ENCODE results near the gene PPP6R3.
"Not testable (repeated sequence)": the region's sequence is repeated elsewhere in the genome, so short reads cannot be mapped to it uniquely, and the experiment has no call there.

PPP6R3 gene

DNA sequence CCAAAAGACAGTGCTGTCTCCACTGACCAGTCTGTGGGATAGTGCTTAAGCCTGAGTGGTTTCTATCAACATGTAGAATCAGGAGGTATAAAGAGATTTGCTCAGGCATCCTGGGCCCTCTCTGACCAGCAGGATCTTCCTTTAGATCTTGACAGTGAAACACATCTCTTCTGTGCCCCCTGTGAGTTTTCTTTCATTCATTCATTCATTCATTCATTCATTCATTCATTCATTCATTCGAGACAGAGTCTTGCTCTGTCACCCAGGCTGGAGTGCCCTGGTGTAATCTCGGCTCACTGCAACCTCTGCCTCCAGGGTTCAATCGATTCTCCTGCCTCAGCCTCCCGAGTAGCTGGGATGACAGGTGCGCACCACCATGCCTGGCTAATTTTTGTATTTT is 26.4 kb upstream of the PPP6R3 start:
- not testable (repeated sequence) for DNase-seq (ENCODE audit: low spot score)

- DNase-seq (ENCODE audit: low spot score) = no peak
Measured at GRCh38 chr11:68436162-68436888, 24.2 kb upstream of the PPP6R3 start.

DNA sequence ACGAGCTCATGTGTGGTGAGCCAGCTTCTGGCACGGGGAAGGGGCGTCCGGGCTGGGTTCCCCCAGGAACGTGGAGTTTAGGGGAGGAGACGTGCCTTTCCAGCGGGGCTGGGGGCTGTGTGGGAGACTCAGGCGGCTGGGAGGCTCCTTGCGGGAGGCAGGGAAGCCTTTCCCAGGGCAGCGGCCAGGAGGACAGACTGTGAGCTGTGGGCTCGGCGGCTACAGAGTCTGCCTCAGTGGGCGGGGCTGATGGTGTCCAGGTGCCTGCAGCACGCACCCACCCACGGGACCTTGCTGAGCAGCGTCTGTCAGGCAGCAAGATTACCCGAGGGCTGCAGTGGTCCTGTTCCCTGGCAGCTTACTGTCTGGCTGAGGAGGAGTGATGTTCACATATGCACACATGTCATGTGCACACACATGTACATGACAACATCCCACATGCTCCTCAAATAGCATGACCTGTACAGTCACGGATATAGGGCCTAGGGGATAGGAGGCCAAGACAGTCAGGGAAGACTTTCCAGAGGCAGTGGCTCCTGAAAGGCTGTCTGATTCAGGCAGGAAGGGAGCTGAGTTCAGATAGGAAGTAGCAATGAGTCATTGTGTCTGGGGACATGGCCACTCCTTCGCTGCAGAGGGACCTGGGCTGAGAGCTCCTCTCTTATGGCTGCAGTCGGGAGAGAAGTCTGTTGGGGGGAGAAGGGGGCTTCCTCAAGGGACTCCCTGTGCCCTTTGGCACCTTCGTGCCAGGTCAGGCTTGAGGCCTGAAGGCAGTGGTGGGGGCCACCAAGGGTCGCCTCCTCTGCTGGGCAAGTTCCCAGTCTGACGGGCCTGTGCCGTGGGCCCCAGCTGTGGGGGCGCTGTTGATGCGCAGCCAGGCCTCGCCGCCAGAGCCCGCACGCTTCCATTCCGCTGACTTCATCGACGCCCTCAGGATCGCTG is 23.3 kb upstream of the PPP6R3 start:
- peak; percentile 79 for DNase-seq (ENCODE audit: low spot score)

DNA sequence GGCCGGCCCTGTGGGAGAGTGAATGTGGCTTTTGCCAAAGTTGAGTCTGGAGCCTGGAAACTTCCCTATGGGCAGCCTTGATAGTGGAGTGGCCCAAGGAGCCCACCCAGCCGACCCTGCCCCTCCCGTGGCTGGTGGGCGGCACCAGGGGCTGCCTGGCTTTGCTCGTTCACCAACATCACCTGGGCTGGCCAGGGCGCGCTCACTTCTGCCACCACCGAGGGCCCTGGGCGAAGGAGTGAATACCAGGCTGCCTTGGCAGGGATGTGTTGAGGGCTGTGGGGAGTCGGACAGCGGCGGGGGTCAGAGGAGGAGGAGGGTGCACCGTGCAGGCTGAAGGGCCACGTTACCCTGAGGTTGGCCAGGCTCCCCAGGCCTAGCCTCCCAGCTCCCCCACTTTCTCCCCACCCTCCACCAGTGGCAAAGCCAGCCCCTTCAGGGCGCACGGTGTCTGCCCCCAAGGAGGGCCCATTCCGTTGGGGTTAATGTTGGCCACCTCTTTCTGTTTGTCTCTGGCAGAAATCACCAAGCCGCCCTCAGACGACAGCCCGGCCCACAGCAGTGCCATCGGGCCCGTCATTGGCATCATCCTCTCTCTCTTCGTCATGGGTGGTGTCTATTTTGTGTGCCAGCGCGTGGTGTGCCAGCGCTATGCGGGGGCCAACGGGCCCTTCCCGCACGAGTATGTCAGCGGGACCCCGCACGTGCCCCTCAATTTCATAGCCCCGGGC is 22.5 kb upstream of the PPP6R3 start:
- no peak for DNase-seq (ENCODE audit: low spot score)

- DNase-seq (ENCODE audit: low spot score) = no peak
Measured at GRCh38 chr11:68438658-68439259, 21.8 kb upstream of the PPP6R3 start.

- no peak for DNase-seq (ENCODE audit: low spot score)
Measured at GRCh38 chr11:68439355-68440065, 21.0 kb upstream of the PPP6R3 start.

- DNase-seq (ENCODE audit: low spot score) = no peak
Measured at GRCh38 chr11:68440224-68440623, 20.3 kb upstream of the PPP6R3 start.

DNA sequence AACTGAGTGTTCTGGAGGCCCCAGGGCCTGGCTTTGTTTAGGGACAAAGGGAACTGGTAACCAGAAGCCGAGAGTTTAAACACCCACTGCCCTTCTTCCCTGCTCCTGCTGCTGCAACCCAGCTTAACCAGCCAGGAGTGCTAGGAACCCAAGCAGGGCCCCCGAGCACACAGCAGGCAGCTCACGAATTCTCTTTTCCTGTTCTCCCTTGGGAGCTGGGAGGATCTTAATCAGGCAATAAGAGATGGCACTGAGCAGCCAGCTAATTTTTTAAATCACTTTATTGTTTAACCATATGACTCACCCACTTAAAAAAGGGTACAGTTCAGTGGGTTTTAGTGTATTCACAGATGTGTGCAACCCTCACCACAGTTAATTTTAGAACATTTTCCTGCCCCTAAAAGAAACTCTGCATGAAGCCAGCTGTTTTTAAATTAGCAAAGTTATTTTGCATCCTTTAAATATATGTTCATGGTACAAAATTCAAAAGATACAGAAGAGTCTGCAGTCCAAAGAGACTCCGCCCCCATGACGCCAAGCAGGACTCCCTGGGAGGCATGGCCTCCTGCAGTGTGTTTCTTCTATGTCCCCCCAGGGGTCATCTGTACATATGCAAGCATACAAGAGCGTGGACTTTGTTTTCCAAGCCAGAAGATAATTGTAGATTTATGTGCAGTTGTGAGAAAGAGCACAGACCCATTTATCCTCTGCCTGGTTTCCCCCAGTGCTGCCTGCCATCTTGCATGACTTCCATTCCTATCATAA is 18.9 kb upstream of the PPP6R3 start:
- no peak for DNase-seq (ENCODE audit: low spot score)

DNA sequence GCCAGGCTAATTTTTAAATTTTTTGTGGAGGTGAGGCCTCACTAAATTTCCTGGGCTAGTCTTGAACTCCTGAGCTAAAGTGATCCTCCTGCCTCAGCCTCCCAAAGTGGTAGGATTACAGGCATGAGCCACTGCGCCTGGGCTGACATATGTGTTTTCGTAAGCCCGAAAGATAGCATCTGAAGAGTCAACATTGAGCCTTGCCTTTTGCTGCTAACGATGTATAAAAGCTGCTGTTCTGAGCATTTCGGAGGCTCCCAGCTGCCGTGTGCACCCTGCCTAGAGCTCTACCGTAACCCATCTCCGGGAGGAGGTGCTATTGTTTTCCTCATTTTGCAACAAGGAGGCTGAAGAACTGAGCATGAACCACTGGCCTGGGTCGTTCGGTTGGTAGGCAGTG is 18.1 kb upstream of the PPP6R3 start:
- DNase-seq (ENCODE audit: low spot score) = no peak

DNA sequence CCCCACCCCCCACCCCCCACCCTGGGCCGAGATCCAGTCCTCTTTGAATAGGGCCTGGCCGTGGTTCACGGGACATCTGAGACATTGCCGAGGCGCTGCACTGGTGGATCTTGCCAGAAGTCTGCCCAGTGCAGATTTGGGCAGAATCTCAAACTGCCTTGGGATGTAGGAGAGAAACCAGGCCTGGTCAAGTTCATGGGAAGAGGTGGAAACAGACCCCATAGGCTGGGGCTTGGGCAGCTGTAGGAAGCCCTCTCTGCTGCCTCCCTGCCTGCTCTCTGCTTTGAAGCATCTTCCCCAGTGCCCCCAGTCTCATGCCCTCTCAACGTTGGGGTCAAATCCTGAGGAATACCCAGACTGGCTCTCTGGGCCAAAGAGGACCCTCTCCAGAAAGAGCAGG is 16.0 kb upstream of the PPP6R3 start:
- no peak for DNase-seq (ENCODE audit: low spot score)

GRCh38 chr11:68445531-68446035 is 15.0 kb upstream of the PPP6R3 start:
- DNase-seq (ENCODE audit: low spot score) = no peak

DNA sequence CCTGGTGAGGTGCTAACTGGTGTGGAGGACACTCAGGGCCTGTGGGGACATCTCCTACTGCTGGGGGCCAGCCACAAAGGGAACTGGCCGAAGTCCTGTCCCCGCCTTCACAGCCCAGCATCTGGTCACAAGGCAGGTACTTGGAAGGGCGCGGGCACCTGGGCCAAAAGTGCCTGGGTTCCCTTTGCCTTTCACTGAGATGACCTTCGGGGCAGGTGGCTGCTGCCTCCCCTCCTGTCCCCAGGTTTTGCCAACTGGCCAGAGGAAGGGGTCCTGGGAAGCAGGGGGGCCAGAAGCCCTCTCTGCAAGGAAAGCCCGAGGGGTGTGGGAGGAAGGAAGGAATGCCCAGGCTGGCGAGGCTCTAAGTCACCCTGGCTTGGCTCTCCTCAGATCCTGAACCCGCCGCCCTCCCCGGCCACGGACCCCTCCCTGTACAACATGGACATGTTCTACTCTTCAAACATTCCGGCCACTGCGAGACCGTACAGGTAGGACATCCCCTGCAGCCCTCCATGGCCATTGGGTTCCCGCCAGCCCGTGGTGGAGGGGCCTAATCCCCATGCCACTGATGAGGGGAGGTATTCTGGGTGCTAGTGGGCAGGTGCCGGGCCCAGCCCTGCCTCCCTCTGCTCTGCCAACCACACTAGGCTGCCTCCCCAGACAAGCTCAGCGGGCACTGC is 14.4 kb upstream of the PPP6R3 start:
- no peak for DNase-seq (ENCODE audit: low spot score)

GRCh38 chr11:68447015-68447801 is 13.3 kb upstream of the PPP6R3 start:
- DNase-seq (ENCODE audit: low spot score) = peak; percentile 67

- DNase-seq (ENCODE audit: low spot score) = not testable (repeated sequence)
Measured at GRCh38 chr11:68447914-68448313, 12.6 kb upstream of the PPP6R3 start.

GRCh38 chr11:68448604-68449011 is 11.9 kb upstream of the PPP6R3 start:
- DNase-seq (ENCODE audit: low spot score) = no peak

DNA sequence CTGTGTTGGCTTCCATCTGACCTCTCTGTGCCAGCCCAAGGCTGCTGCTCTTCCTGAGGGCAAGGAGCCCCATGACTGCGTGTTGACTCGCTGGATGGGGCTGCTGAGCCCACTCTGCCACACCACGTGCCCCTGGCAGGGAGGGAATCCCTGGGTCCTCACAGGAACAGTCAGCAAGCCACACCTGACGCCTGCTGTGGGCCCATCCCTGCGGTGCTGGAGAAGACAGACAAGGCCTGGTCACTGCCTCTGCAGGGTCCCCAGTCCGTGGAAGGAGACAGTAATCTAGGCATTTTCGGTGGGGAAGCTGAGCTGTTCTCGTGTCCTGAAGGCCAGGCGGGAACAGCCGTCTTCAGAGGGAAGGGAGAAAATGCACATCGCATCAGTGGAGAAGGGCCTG is 10.6 kb upstream of the PPP6R3 start:
- DNase-seq (ENCODE audit: low spot score) = no peak

GRCh38 chr11:68450711-68451110 is 9.8 kb upstream of the PPP6R3 start:
- DNase-seq (ENCODE audit: low spot score) = no peak

GRCh38 chr11:68454767-68455166 is 5.8 kb upstream of the PPP6R3 start:
- no peak for DNase-seq (ENCODE audit: low spot score)

- no peak for DNase-seq (ENCODE audit: low spot score)
Measured at GRCh38 chr11:68455485-68455884, 5.1 kb upstream of the PPP6R3 start.
